WI38 (cell line): ENCODE measurements around the gene PBXIP1.

Experiments used
- H3K4me3 ChIP-seq: 2 replicates; pipeline ENCODE4 v1.5.1; 2011; ENCODE audit warnings: low read depth, mild to moderate bottlenecking, control low read depth, low read length
- CTCF ChIP-seq: IDR thresholded peaks from 2 replicates; pipeline ENCODE4 v1.5.1; 2012; ENCODE audit warnings: low read depth, mild to moderate bottlenecking, control low read depth, low read length

PBXIP1 gene

GRCh38 chr1:155001675-155002463 lies 46.0 kb upstream of the PBXIP1 start:
- peak overlapping the region; percentile 81 for H3K4me3 ChIP-seq
- peak; percentile 41 for TF ChIP-seq CTCF

DNA sequence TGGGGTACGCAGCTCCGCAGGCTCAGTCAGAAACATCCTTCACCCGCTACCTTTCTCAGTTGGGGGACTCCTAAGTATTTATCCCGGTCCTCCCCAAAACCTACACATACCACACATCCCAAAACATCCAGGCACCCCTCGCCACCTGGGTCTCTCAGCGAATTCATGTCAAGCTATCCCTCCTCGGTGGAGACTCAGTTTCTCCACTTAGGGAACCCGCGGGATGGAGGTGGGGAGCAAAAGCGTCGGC lies 45.5 kb upstream of the PBXIP1 start:
- TF ChIP-seq CTCF = no peak
- peak overlapping the region; percentile 81 for H3K4me3 ChIP-seq

DNA sequence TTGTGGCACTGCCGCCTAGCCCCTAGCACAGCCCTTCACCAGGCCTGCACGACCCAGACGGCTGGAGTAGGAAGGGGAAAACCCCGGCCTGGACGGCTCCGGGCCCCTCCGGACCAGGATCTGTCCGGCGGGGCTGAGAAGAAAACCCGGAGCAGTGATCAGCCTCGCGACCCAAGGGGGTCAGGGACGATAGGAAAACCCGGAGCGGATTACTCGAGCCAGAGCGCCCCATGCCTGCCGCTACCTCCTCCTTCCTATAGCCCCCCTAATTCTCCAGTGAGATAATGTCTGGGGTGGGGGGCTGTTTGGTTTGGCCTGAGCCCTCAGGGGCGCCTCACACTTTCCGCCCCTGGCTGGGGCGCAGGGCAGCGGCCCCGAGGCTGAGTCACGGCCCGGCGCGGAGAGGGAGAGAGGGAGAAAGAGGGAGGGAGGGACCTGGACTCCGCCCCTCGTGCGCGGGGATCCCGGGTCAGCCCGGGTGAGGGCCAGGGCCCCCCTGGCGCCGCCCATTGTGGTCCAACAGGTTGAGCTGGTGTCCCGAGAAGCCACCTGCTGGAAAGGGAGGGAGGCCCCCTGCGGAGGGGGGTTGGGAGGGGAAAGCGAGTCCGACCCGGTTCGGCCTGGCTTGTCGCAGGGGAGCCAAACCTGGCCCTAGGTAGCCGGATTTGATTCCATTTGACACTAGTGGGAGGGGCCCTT lies 45.0 kb upstream of the PBXIP1 start:
- H3K4me3 ChIP-seq = peak overlapping the region; percentile 81
- no peak for TF ChIP-seq CTCF

- no peak for TF ChIP-seq CTCF
- H3K4me3 ChIP-seq = peak overlapping the region; percentile 81
Measured at GRCh38 chr1:155000411-155000725, 44.5 kb upstream of the PBXIP1 start.

- TF ChIP-seq CTCF = no peak
- H3K4me3 ChIP-seq = peak overlapping the region; percentile 81
Measured at GRCh38 chr1:154999571-155000410, 43.9 kb upstream of the PBXIP1 start.

DNA sequence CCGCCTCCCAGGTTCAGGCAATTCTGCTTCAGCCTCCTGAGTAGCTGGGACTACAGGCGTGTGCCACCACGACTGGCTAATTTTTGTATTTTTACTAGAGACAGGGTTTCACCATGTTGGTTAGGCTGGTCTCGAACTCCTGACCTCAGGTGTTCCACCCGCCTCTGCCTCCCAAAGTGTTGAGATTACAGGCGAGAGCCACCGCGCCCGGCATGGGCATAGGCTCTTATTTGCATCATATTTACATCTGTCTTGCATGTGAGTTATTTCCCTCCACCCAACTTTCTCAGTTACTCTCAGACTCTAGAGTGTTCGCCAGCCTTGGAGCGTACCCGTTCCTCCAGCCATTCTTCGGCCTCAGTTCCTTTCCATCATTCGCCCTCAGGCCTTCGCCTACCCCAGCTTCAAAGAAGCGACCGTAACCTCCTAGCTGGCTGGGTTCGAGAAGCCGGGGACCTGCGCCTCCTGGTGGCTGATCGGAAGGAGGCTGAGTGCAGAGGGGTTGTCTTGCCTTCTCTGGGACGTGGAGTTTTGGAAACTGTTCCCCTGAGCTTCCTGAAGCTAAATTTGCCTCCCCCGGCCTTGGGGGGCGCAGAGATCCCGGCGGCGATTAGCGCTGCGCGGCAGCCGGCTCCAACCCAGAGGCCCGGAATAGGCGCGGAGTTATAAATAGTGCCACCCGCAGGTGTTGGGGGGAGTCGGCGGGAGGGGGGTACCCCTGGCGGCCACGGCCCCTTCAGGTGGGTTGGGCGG lies 43.1 kb upstream of the PBXIP1 start:
- TF ChIP-seq CTCF = peak; percentile 91
- H3K4me3 ChIP-seq = peak overlapping the region; percentile 6; the same call in 1 of the 2 replicates
